GM12873 (cell line): Measurements from ENCODE around the gene FAN1.

Source experiments
- CTCF ChIP-seq: IDR thresholded peaks from 2 replicates; pipeline ENCODE4 v1.5.1; 2012; ENCODE audit warnings: low read depth, mild to moderate bottlenecking, moderate library complexity, low read length, control low read depth; ENCODE audit not compliant: insufficient read depth; ENCODE audit errors: missing control alignments

FAN1 gene

DNA sequence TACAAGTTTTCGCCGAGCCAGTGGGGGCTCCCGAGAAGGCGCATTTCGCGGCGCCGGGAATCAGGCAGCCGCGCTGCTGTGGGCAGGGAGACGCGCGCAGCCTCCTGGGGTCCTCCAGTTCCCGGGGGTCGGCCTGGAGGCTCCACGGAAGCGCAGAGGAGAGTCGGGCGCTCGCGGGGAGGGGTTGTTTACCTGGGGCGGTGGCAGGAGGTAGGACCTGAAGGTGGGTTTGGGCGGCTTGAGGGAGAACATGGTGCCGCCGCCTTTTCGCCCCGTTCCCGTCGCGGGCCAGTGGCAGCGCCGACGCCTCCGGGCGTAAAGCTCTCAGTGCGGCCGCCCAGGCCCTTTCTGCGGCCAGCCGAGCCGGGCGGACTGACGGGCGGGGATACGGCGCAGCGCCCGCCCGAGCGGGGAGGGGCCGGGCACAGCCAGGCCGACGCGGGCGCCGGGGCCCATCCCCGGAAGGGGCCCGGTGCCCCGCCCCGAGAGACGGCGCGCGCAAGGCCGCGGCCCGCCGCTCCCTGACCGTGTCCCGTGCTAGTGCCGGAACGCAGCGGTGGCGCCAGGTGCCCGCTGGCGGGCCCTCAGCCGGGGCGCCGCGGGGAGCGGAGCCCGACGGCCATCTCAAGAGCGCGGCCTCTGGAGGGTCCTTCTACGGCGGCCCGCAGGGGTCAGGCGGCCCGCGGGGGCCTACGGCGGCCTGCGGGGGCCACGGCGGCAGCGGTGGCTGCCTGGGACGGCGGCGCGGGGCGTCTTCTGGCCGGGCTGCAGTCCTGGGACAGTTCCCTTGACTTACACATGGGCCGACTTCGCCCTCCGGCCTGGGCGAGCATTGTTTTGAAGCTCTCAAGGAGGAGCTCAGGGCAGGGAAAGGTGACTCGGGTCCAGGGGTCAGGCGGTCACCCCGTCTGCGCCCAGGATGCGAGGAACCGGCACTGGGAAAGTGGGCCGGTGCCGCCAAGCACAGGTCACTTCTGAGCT is 87.8 kb downstream of the FAN1 start, which contains the start of gene MTMR10:
TSS of gene MTMR10 (minus strand) at position 374 of the 981 bp plus-strand sequence. CDS start at position 252, 122 bp downstream.
- no peak for TF ChIP-seq CTCF

DNA sequence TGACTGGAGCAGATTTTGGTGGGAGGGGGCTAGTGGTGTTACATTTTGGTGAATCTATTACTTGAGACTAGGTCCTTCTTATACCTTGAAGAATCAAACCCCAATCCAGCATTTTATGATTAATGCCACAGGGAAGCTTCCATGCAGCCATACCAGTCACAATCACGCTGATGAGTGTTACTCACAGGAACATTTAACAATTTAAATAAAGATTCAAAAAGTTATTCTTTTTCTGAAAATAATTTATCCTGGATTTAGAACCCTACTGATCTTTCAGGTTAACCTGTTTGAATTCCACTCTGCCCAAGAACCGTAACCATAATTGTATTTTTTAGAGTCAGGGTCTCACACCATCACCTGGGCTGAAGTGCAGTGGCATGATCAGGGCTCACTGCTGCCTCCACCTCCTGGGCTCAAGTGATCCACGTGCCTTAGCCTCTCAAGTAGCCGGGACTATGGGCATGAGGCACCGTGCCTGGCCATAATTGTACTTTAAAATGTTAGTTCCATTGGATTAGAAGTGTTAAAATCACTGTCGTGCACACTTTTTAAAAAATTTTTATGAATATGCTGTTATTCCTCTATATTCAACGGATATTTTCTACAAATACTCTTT is 88.6 kb downstream of the FAN1 start:
- TF ChIP-seq CTCF, result no peak
